ENCODE data around the gene ANKRD10. TPM values are rescaled to one million over a fixed set of nuclear protein-coding genes. Genes with fewer than 3 reads are reported as not detected.

The ANKRD10 gene
- total and polyA plus RNA-seq, 2 donors (not counting 3 experiments of a cell fraction or from before 2014, with no cell fraction given): 44.5 to 94.1 TPM

- no peaks in the 10 kb centered on the region for H3K9me3 ChIP-seq (replicated peaks; ENCODE audit: control insufficient read depth, insufficient read depth, low read length)
- FAIRE-seq: no peak
These were observed 41.9 kb downstream of the ANKRD10 start for GRCh38 chr13:110872768-110873638.

More at GRCh38 chr13:110872768-110873638, 41.9 kb downstream of the ANKRD10 start:
- no peaks in the 10 kb centered on the region for H3K79me2 ChIP-seq (ENCODE audit: control insufficient read depth, insufficient read depth, low read length)
- H3K27ac ChIP-seq (ENCODE audit: insufficient read depth, low read depth, low read length): no peak overlapping the region
- ChIA-PET POLR2A (interaction anchor here (2.2 kb wide), 1 partner anchor 158 kb away, joined by 9 read pairs; no protein-coding TSS in a partner anchor), CTCF (interaction anchor here (1.3 kb wide), 1 partner anchor 42 kb away, joined by 4 read pairs; the partner anchor contains the start of gene ANKRD10)
- peaks cover 0 to 2% of the 10 kb centered on the region in 2 experiments for H3K27me3 ChIP-seq (ENCODE audit: control insufficient read depth in 2 of 2, insufficient read depth in 2 of 2, low read length in 2 of 2)
- dilution Hi-C loops (cut with MboI; ENCODE audit: extremely low pct_ligation_motif_present, low sequenced_read_pairs): no loop called here
- no peak overlapping the region for H3K4me3 ChIP-seq (replicated peaks in 1 of 3; ENCODE audit: insufficient read depth in 1 of 3, low read depth in 1 of 3, low read length in 3 of 3)
- H3K4me1 ChIP-seq (ENCODE audit: control insufficient read depth, extremely low read depth, insufficient read depth, low read length): peaks cover 19% of the 10 kb centered on the region
- intact Hi-C loops (cut with micrococcal nuclease): no loop called here
- no peaks in the 10 kb centered on the region for H3K36me3 ChIP-seq (ENCODE audit: control insufficient read depth in 2 of 2, extremely low read depth in 1 of 2, insufficient read depth in 2 of 2, low read length in 2 of 2)
- H4K20me1 ChIP-seq (replicated peaks; ENCODE audit: control insufficient read depth, extremely low read depth, insufficient read depth, low read length): no peaks in the 10 kb centered on the region
- H3K9ac ChIP-seq (replicated peaks; ENCODE audit: extremely low read depth, insufficient read depth, low read length): no peak overlapping the region
- H2AFZ ChIP-seq (ENCODE audit: low read depth, low read length): no peak overlapping the region
- TF ChIP-seq MYC (IDR thresholded peaks at IDR 0.05; ENCODE audit: low read depth, low read length) (no peak), EZH2 (IDR thresholded peaks at IDR 0.05; ENCODE audit: borderline replicate concordance, low read depth, low read length, severe bottlenecking) (no peak), POLR2AphosphoS5 (IDR thresholded peaks at IDR 0.05; ENCODE audit: insufficient read depth, low read depth, low read length) (no peak), GATA2 (IDR thresholded peaks at IDR 0.05; ENCODE audit: insufficient read depth, insufficient read length, low read depth, low read length) (no peak), POLR2A (IDR thresholded peaks at IDR 0.05; ENCODE audit: low read depth, low read length) (no peak), FOS (IDR thresholded peaks at IDR 0.05; ENCODE audit: borderline replicate concordance, insufficient read depth, low read length) (no peak)
- TF ChIP-seq, protein P1, sequence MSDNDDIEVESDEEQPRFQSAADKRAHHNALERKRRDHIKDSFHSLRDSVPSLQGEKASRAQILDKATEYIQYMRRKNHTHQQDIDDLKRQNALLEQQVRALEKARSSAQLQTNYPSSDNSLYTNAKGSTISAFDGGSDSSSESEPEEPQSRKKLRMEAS (IDR thresholded peaks at IDR 0.05; ENCODE audit: insufficient read depth, insufficient read length): no peak
- TF ChIP-seq, protein P2, sequence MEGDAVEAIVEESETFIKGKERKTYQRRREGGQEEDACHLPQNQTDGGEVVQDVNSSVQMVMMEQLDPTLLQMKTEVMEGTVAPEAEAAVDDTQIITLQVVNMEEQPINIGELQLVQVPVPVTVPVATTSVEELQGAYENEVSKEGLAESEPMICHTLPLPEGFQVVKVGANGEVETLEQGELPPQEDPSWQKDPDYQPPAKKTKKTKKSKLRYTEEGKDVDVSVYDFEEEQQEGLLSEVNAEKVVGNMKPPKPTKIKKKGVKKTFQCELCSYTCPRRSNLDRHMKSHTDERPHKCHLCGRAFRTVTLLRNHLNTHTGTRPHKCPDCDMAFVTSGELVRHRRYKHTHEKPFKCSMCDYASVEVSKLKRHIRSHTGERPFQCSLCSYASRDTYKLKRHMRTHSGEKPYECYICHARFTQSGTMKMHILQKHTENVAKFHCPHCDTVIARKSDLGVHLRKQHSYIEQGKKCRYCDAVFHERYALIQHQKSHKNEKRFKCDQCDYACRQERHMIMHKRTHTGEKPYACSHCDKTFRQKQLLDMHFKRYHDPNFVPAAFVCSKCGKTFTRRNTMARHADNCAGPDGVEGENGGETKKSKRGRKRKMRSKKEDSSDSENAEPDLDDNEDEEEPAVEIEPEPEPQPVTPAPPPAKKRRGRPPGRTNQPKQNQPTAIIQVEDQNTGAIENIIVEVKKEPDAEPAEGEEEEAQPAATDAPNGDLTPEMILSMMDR (IDR thresholded peaks at IDR 0.05; ENCODE audit: extremely low read depth in 1 of 2, insufficient read depth in 1 of 2, low read depth in 1 of 2, low read length in 2 of 2): no peak
- no TSS peak for BruUV-seq (replicated peaks)
- H3K9me1 ChIP-seq (replicated peaks; ENCODE audit: control insufficient read depth, extremely low read depth, insufficient read depth, low read length): no peaks in the 10 kb centered on the region
- no peak for DNase-seq (ENCODE audit: low read depth, low spot score)
- no peak overlapping the region for H3K4me2 ChIP-seq (ENCODE audit: insufficient read depth, low read length)

Measured in endothelial cell of umbilical vein (primary cell).